Measurements from ENCODE around the gene TP53.

Gene TP53

GRCh38 chr17:7706631-7707354 lies 19.5 kb upstream of the TP53 start:
- no peak for DNase-seq

- DNase-seq, result no peak
Measured at GRCh38 chr17:7705269-7706255, 18.3 kb upstream of the TP53 start.

GRCh38 chr17:7704601-7705268 lies 17.4 kb upstream of the TP53 start, which contains the start of gene EFNB3:
EFNB3 (plus strand) TSS chr17:7705202; CDS start chr17:7705599, 397 bp downstream.
- peak; percentile 6 to 15 for DNase-seq

- peak in 1 of 2 experiments; percentile 6 for DNase-seq
Measured at GRCh38 chr17:7703584-7704479, 16.5 kb upstream of the TP53 start.

GRCh38 chr17:7702776-7703175 lies 15.5 kb upstream of the TP53 start:
- no peak for DNase-seq

- no peak for DNase-seq
Measured at GRCh38 chr17:7701681-7702080, 14.4 kb upstream of the TP53 start.

- DNase-seq, result no peak
Measured at GRCh38 chr17:7700510-7700909, 13.2 kb upstream of the TP53 start.

- DNase-seq, result no peak
Measured at GRCh38 chr17:7697828-7698588, 10.7 kb upstream of the TP53 start.

GRCh38 chr17:7695586-7695985 lies 8.3 kb upstream of the TP53 start:
- no peak for DNase-seq

GRCh38 chr17:7688808-7689316 lies 1.6 kb upstream of the TP53 start:
- DNase-seq, result no peak

GRCh38 chr17:7687908-7688807 lies 868 bp upstream of the TP53 start, which contains the start of gene WRAP53:
WRAP53 (plus strand) TSS chr17:7688477; CDS start chr17:7688649, 172 bp downstream.
- DNase-seq, result peak; percentile 69 to 84

- DNase-seq, result peak; percentile 40 to 96
Measured at GRCh38 chr17:7686222-7687071, 843 bp downstream of the TP53 start.

GRCh38 chr17:7685533-7686221 lies 1.6 kb downstream of the TP53 start:
- DNase-seq, result peak; percentile 71 to 96

GRCh38 chr17:7684851-7685532 lies 2.3 kb downstream of the TP53 start:
- DNase-seq, result no peak

GRCh38 chr17:7677388-7678067 lies 9.8 kb downstream of the TP53 start:
- DNase-seq, result no peak

GRCh38 chr17:7676533-7676932 lies 10.8 kb downstream of the TP53 start:
- DNase-seq, result no peak

GRCh38 chr17:7674934-7675333 lies 12.4 kb downstream of the TP53 start:
- no peak for DNase-seq
